HCT116 (cell line): Measurements from ENCODE around the gene PRR35. TPM values are rescaled to one million over a fixed set of nuclear protein-coding genes. Genes with fewer than 3 reads are reported as not detected.

Experiments
- ATAC-seq: fragments of 200-7000 bp; cut with Tn5 transposase; 2 replicates; pipeline ENCODE4 v1.9.1; 2020; ENCODE audit warnings: mild to moderate bottlenecking, moderate library complexity
- BruUV-seq: library from RNA; stranded (reverse); fragments of 400-500 nt; replicated peaks from 2 replicates; lab custom pipeline; 2021; lab: Mats Ljungman, UMichigan
- CTCF ChIA-PET: fragments of 300-600 bp; sonication (Branson Sonifier 250); formaldehyde crosslinking; loops from one replicate; lab custom pipeline; 2021; ENCODE audit warnings: antibody characterized with exemption; lab: Charles Lee
- POLR2A ChIA-PET: fragments of 300-600, 350-600 bp; sonication (Branson Sonifier 250); formaldehyde crosslinking; loops from one replicate; lab custom pipeline; 2021; ENCODE audit warnings: antibody characterized with exemption; lab: Charles Lee
- RAD21 ChIA-PET, 2 experiments: fragments of 300-600 bp; sonication (Branson Sonifier 250); formaldehyde crosslinking; loops; one replicate each; lab custom pipeline; 2023; ENCODE audit warnings: low total read pairs in 2 of 2; ENCODE audit not compliant: uncharacterized antibody in 2 of 2, unreplicated experiment in 2 of 2, low non-redundant PET in 1 of 2; lab: Charles Lee
- DNase-seq: peaks from one replicate; pipeline ENCODE4 v3.0.0-alpha.2; 2010; ENCODE audit warnings: low read depth, low spot score
- H2AFZ ChIP-seq: fragments of 200-600 bp; shearing (Covaris generic), sonication (generic); 2 replicates; pipeline ENCODE4 v1.6.1; 2017; ENCODE audit warnings: low read depth, mixed run types, mixed read lengths, antibody characterized with exemption, low read length; ENCODE audit not compliant: poor library complexity, severe bottlenecking
- H3K27ac ChIP-seq: 2 replicates; pipeline ENCODE4 v1.5.1; 2012; ENCODE audit warnings: low read depth, low read length
- H3K27me3 ChIP-seq: fragments of 200-600 bp; sonication (generic); 2 replicates; pipeline ENCODE4 v1.6.1; 2016; ENCODE audit warnings: mixed run types, low read length, mixed read lengths; ENCODE audit not compliant: insufficient read depth
- H3K36me3 ChIP-seq, 2 experiments: fragments of 200-500 bp in 1 of 2; fragments of 200-600 bp in 1 of 2; sonication (Bioruptor generic) in 1 of 2; sonication (generic) in 1 of 2; 2 replicates each; pipeline versions ENCODE4 v1.5.1 to v1.6.1; 2014 to 2016; ENCODE audit warnings: low read length in 2 of 2, inconsistent platforms in 1 of 2, mixed read lengths in 1 of 2, mixed run types in 1 of 2; ENCODE audit not compliant: insufficient read depth in 2 of 2, control insufficient read depth in 1 of 2
- H3K4me1 ChIP-seq, 2 experiments: fragments of 200-600 bp in 1 of 2; sonication (generic) in 1 of 2; 2 replicates each; pipeline versions ENCODE4 v1.5.1 to v1.6.1; 2012 to 2017; ENCODE audit warnings: low read length in 2 of 2, inconsistent platforms in 1 of 2, mild to moderate bottlenecking in 1 of 2, mixed read lengths in 1 of 2, mixed run types in 1 of 2, moderate library complexity in 1 of 2; ENCODE audit not compliant: insufficient read depth in 2 of 2, control insufficient read depth in 1 of 2
- H3K4me2 ChIP-seq: fragments of 200-600 bp; sonication (generic); 2 replicates; pipeline ENCODE4 v1.6.1; 2017; ENCODE audit warnings: mixed run types, low read length, mixed read lengths
- H3K4me3 ChIP-seq, 2 experiments: fragments of 200-600 bp in 1 of 2; sonication (generic) in 1 of 2; replicated peaks in 1 of 2; 2 replicates each; pipeline ENCODE4 v1.5.1; 2011 to 2016; ENCODE audit warnings: low read length in 2 of 2, control low read depth in 1 of 2, low read depth in 1 of 2, mild to moderate bottlenecking in 1 of 2, mixed read lengths in 1 of 2, mixed run types in 1 of 2
- H3K79me2 ChIP-seq: fragments of 200-600 bp; sonication (generic); 2 replicates; pipeline ENCODE4 v1.6.1; 2017; ENCODE audit warnings: mild to moderate bottlenecking, mixed run types, low read length, moderate library complexity, mixed read lengths; ENCODE audit not compliant: insufficient read depth
- H3K9ac ChIP-seq: fragments of 200-600 bp; sonication (generic); 2 replicates; pipeline ENCODE4 v1.6.1; 2016; ENCODE audit warnings: low read length, mixed read lengths
- H3K9me2 ChIP-seq: fragments of 200-600 bp; sonication (generic), shearing (Covaris generic); 2 replicates; pipeline ENCODE4 v1.6.1; 2017; ENCODE audit warnings: mixed run types, mild to moderate bottlenecking, moderate library complexity; ENCODE audit not compliant: insufficient read depth
- H3K9me3 ChIP-seq, 2 experiments: fragments of 200-500 bp in 1 of 2; fragments of 200-600 bp in 1 of 2; sonication (Bioruptor generic) in 1 of 2; sonication (generic) in 1 of 2; 2 replicates each; pipeline ENCODE4 v1.6.1; 2014 to 2017; ENCODE audit warnings: low read length in 2 of 2, mixed read lengths in 2 of 2, inconsistent platforms in 1 of 2, low read depth in 1 of 2, mild to moderate bottlenecking in 1 of 2, mixed run types in 1 of 2, moderate library complexity in 1 of 2; ENCODE audit not compliant: control insufficient read depth in 1 of 2, insufficient read depth in 1 of 2
- H4K20me1 ChIP-seq: fragments of 200-600 bp; sonication (generic), shearing (Covaris generic); 2 replicates; pipeline ENCODE4 v1.6.1; 2017; ENCODE audit warnings: mixed run types, mild to moderate bottlenecking, moderate library complexity; ENCODE audit not compliant: insufficient read depth
- EZH2phosphoT487 ChIP-seq: fragments of 200-600 bp; IDR thresholded peaks from 2 replicates; pipeline ENCODE4 v1.6.1; 2018; ENCODE audit warnings: antibody characterized with exemption, borderline replicate concordance
- FOSL1 ChIP-seq: IDR thresholded peaks from 2 replicates; pipeline ENCODE4 v1.6.1; 2012; ENCODE audit warnings: low read depth
- intact Hi-C: fragments of 100-400 bp; cut with micrococcal nuclease; formaldehyde crosslinking; loops from 2 replicates; pipeline ENCODE4 v1.10.0; 2022
- total RNA-seq: library from RNA; stranded (reverse); gene quantifications from one replicate; pipeline ENCODE4 v1.2.1, GENCODE V29; 2021; ENCODE audit not compliant: unreplicated experiment

Gene PRR35
- total RNA-seq, 1 experiment from 2014 or later = not detected

DNA sequence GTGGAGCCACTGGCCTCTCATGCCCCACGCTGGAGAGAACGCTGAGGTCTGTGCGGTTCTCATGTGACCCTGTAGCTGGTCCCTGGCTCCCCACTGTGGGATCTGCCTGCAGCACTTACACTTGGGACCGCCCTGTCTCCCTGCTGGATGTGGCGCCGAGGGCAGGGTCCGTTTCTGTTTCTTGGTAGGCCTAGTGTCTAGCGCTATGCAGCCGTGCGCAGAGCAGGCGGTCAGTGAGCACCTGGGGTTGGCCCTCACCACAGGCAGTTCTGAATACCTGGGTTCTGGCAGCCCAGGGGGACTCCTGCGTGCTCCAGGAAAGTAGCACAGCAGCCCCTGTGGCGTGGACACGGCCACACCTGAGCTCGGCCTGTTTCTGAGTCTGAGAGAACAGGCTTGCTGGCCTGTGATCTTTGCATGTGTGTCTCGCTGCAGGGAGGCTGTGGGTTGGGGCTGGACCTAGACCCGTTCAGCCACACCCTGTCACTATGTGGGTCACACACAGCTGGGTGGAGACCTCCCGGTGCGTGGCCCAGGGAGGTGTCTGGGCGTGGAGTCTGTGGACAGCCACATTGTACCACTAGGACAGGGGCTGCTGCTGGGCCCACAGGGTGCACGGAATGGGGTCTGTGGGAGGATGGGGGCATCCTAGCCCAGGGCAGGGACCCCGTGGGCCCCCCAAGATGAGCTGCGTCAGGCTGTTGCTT is 29.9 kb upstream of the PRR35 start:
- Histone ChIP-seq H3K4me3 (no peak overlapping the region), H3K4me1 (peaks cover 18 to 44% of the 10 kb centered on the region in 2 experiments), H3K27ac (no peak overlapping the region; the same call in 1 of the 2 replicates), H3K4me2 (no peak overlapping the region), H3K9ac (no peak overlapping the region), H3K9me3 (no peaks in the 10 kb centered on the region), H4K20me1 (no peaks in the 10 kb centered on the region), H3K9me2 (no peaks in the 10 kb centered on the region), H3K27me3 (no peaks in the 10 kb centered on the region)
- ChIA-PET RAD21 (no interaction called here), POLR2A (no interaction called here), CTCF (no interaction called here)
- ATAC-seq (no peak), DNase-seq (no peak)
- BruUV-seq = no TSS peak
- no peak for TF ChIP-seq EZH2phosphoT487
- TF ChIP-seq, all 23 proteins: peak for 0
- Histone ChIP-seq H2AFZ (no peak overlapping the region), H3K79me2 (peaks cover 77% of the 10 kb centered on the region), H3K36me3 (peaks cover 0 to 6% of the 10 kb centered on the region in 2 experiments; a peak in 1 of 4 replicates)
- intact Hi-C loops = no loop called here

DNA sequence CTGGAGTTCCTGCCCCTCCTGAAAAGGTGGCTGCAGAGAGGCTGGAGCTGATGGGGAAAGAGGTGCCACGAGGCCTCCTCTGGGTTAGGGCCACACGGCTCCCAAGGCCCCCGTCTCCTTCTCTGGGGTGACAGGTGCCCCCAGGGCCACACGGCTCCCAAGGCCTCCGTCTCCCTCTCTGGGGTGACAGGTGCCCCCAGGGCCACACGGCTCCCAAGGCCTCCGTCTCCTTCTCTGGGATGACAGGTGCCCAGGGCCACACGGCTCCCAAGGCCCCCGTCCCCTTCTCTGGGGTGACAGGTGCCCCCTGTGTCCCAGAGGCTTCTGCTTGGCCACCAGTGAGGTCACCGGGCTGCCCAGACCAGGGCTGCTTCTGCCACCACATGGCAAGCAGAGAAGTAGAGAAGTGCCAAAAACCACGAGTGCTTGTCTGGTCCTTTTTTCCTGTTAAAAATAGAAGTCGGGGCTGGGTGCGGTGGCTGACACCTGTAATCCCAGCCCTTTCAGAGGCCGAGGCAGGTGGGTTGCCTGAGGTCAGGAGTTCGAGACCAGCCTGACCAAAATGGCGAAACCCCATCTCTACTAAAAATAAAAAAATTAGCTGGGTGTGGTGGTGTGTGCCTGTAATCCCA is 28.6 kb upstream of the PRR35 start:
- Histone ChIP-seq H3K4me3 (no peak overlapping the region), H3K4me1 (peaks cover 16 to 44% of the 10 kb centered on the region in 2 experiments), H3K36me3 (peaks cover 0 to 6% of the 10 kb centered on the region in 2 experiments; a peak in 1 of 4 replicates), H3K27ac (no peak overlapping the region), H3K4me2 (no peak overlapping the region), H2AFZ (no peak overlapping the region), H4K20me1 (no peaks in the 10 kb centered on the region), H3K9me3 (no peaks in the 10 kb centered on the region), H3K9me2 (no peaks in the 10 kb centered on the region), H3K9ac (no peak overlapping the region), H3K27me3 (no peaks in the 10 kb centered on the region), H3K79me2 (peaks cover 80% of the 10 kb centered on the region)
- POLR2A ChIA-PET = no interaction called here
- RAD21 ChIA-PET = no interaction called here
- ATAC-seq = no peak
- no peak for TF ChIP-seq FOSL1
- DNase-seq = no peak
- no TSS peak for BruUV-seq
- intact Hi-C loops = no loop called here
- CTCF ChIA-PET = no interaction called here
